SH-SY5Y (cell line): ENCODE measurements around the gene CNOT6L.

Experiments used
- GATA2 ChIP-seq: IDR thresholded peaks from 2 replicates; pipeline ENCODE4 v1.6.1; 2011; ENCODE audit warnings: mild to moderate bottlenecking, low read depth, low read length
- GATA3 ChIP-seq: IDR thresholded peaks from 2 replicates; pipeline ENCODE4 v1.6.1; 2011; ENCODE audit warnings: low read depth, mild to moderate bottlenecking, low read length, moderate library complexity

Gene CNOT6L

GRCh38 chr4:77804471-77804870 is 14.7 kb downstream of the CNOT6L start:
- TF ChIP-seq GATA3 (no peak), GATA2 (no peak)

DNA sequence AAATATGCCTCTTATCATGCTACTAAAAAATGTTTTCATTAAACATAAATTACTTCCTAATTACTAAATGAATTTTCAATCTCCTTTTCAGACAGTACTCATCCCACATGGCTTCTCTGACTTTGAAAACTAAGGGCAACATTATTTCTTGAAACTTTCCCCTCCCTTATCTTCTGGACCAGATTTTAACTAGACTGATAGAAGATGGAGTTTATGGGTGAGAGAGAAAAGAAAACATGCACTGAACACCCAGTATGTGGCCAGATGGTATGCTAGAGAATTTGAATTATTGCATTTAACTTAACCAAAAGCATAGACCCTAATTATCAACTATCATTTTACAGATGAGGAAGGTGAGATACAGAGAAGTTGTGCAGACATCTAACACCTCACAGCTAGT is 16.8 kb downstream of the CNOT6L start:
- TF ChIP-seq GATA2 (no peak), GATA3 (no peak)

GRCh38 chr4:77801260-77801608 is 17.9 kb downstream of the CNOT6L start:
- no peak for TF ChIP-seq GATA3
- no peak for TF ChIP-seq GATA2

DNA sequence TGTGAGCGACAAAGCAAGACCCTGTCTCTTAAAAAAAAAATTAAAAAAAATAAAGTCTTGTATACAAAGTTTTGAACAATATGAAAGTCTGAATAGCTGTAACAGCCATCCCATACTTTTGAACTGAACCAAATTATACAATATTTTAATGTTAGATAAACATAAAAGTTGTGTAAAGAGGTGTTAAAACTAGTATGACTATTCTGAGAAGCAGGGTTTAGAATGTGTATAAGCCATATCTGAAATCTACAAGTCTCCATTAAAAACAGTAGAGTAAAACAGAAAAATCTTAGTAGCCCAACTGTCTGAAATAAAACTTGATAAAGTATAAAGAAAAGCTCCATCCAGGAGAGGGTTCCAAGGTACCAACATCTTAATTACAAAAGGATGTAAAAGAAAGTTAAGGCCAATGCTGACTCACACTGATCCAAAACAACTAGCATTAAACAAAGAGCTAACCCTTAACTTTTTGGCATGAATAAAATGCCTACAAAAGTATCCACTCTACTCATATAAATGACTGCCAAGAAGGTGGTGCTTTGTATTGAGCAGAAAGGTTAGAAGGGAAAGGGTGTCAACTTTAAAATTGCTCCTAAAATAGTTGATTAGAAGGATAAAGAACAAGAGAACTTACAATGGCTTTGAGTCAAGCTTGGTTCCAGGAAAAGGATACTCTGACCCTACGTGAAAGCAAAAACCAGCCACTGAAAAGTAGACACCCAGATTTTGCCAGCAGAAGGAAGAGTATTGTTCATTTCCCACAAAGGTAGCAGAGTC is 18.5 kb downstream of the CNOT6L start:
- TF ChIP-seq GATA2 (no peak), GATA3 (no peak)

DNA sequence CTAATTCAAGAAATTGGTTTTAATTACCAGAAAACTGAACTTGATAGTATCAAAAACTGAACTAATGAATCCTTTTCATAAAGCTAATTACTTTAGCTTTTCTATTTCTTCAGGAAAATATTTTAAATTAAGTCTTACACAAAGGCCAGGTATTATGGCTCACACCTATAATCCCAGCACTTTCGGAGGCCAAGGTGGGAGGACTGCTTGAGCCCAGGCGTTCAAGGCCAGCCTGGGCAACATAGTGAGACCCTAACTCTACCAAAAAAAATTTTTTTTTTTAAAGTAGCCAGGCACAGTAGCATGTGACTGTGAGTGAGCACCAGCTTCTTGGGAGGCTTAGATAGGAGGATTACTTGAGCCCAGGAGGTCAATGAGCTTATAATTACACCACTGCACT is 19.1 kb downstream of the CNOT6L start:
- TF ChIP-seq GATA2: no peak
- TF ChIP-seq GATA3: no peak

DNA sequence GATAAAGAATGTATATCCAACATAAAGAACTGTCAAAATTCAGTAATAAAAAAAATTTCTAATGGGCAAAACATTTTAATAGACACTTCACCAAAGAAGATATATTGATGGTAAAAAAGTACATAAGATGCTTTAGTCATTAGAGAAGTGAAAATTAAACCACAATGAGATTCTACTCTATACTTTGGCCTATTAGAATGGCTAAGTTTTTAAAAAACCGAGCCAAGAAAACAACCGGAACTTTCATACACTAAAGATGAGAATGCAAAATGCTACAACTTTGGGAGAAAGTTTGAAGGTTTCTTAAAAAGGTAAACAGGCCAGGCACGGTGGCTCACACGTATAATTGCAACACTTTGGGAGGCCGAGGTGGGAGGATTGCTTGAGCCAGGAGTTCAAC is 20.8 kb downstream of the CNOT6L start:
- no peak for TF ChIP-seq GATA3
- TF ChIP-seq GATA2: no peak

- no peak for TF ChIP-seq GATA2
- TF ChIP-seq GATA3: no peak
Observed at GRCh38 chr4:77797239-77797638, 21.9 kb downstream of the CNOT6L start.

GRCh38 chr4:77795326-77795725 is 23.8 kb downstream of the CNOT6L start:
- TF ChIP-seq GATA2 (no peak), GATA3 (no peak)

- TF ChIP-seq GATA3 (no peak), GATA2 (no peak)
Observed at GRCh38 chr4:77790146-77790545, 29.0 kb downstream of the CNOT6L start.

GRCh38 chr4:77788990-77789389 is 30.2 kb downstream of the CNOT6L start:
- TF ChIP-seq GATA3 (no peak), GATA2 (no peak)

- no peak for TF ChIP-seq GATA2
Observed at GRCh38 chr4:77787969-77788368, 31.2 kb downstream of the CNOT6L start.

DNA sequence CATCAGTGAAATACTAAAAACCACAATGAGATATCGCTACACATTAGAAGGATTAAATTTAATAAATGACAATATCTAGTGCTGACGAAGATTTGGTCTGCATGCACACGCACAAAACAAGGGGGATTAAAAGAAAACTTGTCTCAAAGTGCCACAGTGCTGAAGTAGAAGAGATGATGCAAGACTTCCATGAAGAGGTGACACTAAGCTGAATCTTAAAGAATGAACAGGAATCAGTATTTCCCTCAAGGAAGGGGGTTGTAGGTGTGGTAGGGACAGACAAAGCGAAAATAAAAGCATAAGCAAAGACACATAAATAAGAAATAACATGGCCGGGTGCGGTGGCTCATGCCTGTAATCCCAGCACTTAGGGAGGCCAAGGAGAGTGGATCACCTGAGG is 33.5 kb downstream of the CNOT6L start:
- no peak for TF ChIP-seq GATA3

DNA sequence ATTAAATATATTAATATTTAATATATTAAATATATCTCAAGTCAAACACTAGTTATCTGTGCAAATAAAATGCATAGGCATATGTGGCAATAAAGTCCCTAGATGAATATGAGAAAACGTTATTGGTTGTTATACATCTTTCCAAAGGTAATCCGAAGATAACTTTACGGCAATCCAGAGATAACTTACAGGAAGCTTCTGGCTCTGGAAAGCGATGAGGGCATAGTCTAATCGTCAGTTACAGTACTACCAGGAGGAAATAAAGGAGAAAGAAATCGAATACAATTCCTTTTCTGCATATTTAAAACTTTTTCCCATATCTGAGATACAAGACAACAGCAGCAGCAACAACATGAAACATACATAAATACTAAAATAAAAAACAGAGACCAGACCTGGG is 35.3 kb downstream of the CNOT6L start:
- TF ChIP-seq GATA3 (no peak), GATA2 (no peak)

DNA sequence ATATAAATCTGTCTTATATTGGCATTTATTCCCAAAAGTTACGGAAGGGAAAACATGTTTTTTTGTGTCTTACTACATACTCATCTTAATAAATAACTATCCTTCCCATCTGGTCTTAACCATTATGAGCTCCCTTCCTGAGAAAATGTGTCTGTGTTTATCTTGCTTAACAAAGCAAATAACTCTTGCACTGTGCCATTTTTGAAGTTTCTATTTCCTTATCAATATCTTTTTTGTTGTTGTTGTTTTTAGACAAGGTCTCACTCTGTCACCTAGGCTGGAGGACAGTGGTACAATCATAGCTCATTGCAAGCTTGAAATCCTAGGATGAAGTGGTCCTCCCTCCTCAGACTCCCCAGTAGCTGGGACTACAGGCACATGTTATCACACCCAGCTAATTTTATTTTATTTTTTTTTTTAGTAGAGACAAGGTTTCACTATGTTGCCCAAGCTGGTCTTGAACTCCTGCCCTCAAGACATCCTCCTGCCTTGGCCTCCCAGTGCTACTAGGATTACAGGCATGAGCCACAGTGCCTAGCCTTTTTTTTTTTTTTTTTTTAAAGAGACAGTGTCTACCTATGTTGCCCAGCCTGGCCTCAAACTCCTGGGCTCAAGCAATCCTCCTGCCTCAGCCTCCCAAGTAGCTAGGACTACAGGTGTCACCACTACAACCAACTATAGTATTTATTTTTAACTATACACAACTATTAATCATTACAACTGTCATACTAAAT is 36.9 kb downstream of the CNOT6L start:
- TF ChIP-seq GATA3 (no peak), GATA2 (no peak)

- TF ChIP-seq GATA3 (no peak), GATA2 (no peak)
Observed at GRCh38 chr4:77777135-77777807, 41.9 kb downstream of the CNOT6L start.
